Smooth muscle cell (in vitro differentiated cells): ENCODE measurements around the gene NCK1. TPM values are rescaled to one million over a fixed set of nuclear protein-coding genes. Genes with fewer than 3 reads are reported as not detected.

Source experiments
- DNase-seq: peaks from one replicate; lab custom pipeline; 2025; ENCODE audit not compliant: unreplicated experiment; lab: John Stamatoyannopoulos, UW
- H2AFZ ChIP-seq: fragments of 200-600 bp; sonication (generic); 2 replicates; pipeline ENCODE4 v1.6.0; 2016; ENCODE audit warnings: antibody characterized with exemption, low read depth, mild to moderate bottlenecking
- H3F3A ChIP-seq: fragments of 200-600 bp; sonication (generic); 2 replicates; pipeline ENCODE4 v1.6.0; 2017; ENCODE audit warnings: antibody characterized with exemption, low read depth
- H3K27ac ChIP-seq: fragments of 200-600 bp; sonication (generic); 2 replicates; pipeline ENCODE4 v1.5.1; 2016; ENCODE audit warnings: low read depth, mild to moderate bottlenecking
- H3K27me3 ChIP-seq: fragments of 200-600 bp; sonication (generic); 2 replicates; pipeline ENCODE4 v1.6.1; 2016; ENCODE audit warnings: low read depth, mild to moderate bottlenecking
- H3K36me3 ChIP-seq: fragments of 200-600 bp; sonication (generic); 2 replicates; pipeline ENCODE4 v1.5.1; 2016; ENCODE audit warnings: low read depth
- H3K4me1 ChIP-seq: fragments of 200-600 bp; sonication (generic); 2 replicates; pipeline ENCODE4 v1.5.1; 2016; ENCODE audit warnings: low read depth
- H3K4me2 ChIP-seq: fragments of 200-600 bp; sonication (generic); 2 replicates; pipeline ENCODE4 v1.6.0; 2016; ENCODE audit warnings: mild to moderate bottlenecking
- H3K4me3 ChIP-seq: fragments of 200-600 bp; sonication (generic); 2 replicates; pipeline ENCODE4 v1.5.1; 2016; ENCODE audit warnings: mild to moderate bottlenecking
- H3K79me2 ChIP-seq: fragments of 200-600 bp; sonication (generic); 2 replicates; pipeline ENCODE4 v1.6.0; 2016; ENCODE audit warnings: low read depth, mild to moderate bottlenecking
- H3K9ac ChIP-seq: fragments of 200-600 bp; sonication (generic); 2 replicates; pipeline ENCODE4 v1.6.0; 2016; ENCODE audit warnings: low read depth
- H3K9me3 ChIP-seq: fragments of 200-600 bp; sonication (generic); replicated peaks from 2 replicates; pipeline ENCODE4 v1.5.1; 2016; ENCODE audit warnings: low read depth
- H4K20me1 ChIP-seq: fragments of 200-600 bp; sonication (generic); 2 replicates; pipeline ENCODE4 v1.6.0; 2016; ENCODE audit warnings: low read depth
- WGBS: methylation state at CpG from one replicate; pipeline ENCODE4 v1.1.7; 2016; ENCODE audit warnings: low lambda C conversion rate; 5-methylcytosine and 5-hydroxymethylcytosine counted together
- polyA plus RNA-seq: library from polyadenylated mRNA; unstranded; fragments of >200 nt; fragmentation: Nextera tagmentation; extraction: Ambion mirVana; gene quantifications from 2 replicates; pipeline ENCODE4 v1.2.1, GENCODE V29; 2016
- total RNA-seq: library from RNA; depleted of rRNA; stranded (reverse); fragments of >200 nt; gene quantifications from 2 replicates; pipeline ENCODE4 v1.2.3, GENCODE V29; 2014
- TF ChIP-seq, protein P1 (sequence below): fragments of 200-600 bp; sonication (generic); IDR thresholded peaks from 2 replicates; pipeline ENCODE4 v1.5.1; 2017; ENCODE audit warnings: borderline replicate concordance, mild to moderate bottlenecking, antibody characterized with exemption; ENCODE audit not compliant: insufficient read depth, poor library complexity, severe bottlenecking

Gene NCK1
- total and polyA plus RNA-seq, 2 experiments from 2014 or later = 21.1 to 41.8 TPM

GRCh38 chr3:136818769-136819391 is 43.1 kb upstream of the NCK1 start, which contains the start of gene SLC35G2:
TSS of gene SLC35G2 (plus strand) at chr3:136819126. CDS start at chr3:136854461, 35,335 bp downstream.
- H3K27ac ChIP-seq = no peak within 1 kb of the TSS
- peaks cover 13% of the 10 kb centered on the region for H3K79me2 ChIP-seq
- peak within 1 kb of the TSS; percentile 69 for H3K4me3 ChIP-seq
- TF ChIP-seq, protein P1, sequence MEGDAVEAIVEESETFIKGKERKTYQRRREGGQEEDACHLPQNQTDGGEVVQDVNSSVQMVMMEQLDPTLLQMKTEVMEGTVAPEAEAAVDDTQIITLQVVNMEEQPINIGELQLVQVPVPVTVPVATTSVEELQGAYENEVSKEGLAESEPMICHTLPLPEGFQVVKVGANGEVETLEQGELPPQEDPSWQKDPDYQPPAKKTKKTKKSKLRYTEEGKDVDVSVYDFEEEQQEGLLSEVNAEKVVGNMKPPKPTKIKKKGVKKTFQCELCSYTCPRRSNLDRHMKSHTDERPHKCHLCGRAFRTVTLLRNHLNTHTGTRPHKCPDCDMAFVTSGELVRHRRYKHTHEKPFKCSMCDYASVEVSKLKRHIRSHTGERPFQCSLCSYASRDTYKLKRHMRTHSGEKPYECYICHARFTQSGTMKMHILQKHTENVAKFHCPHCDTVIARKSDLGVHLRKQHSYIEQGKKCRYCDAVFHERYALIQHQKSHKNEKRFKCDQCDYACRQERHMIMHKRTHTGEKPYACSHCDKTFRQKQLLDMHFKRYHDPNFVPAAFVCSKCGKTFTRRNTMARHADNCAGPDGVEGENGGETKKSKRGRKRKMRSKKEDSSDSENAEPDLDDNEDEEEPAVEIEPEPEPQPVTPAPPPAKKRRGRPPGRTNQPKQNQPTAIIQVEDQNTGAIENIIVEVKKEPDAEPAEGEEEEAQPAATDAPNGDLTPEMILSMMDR = no peak
- H3K9ac ChIP-seq = peak within 1 kb of the TSS; percentile 20
- H4K20me1 ChIP-seq = peaks cover 5% of the 10 kb centered on the region
- H3K9me3 ChIP-seq = no peaks in the 10 kb centered on the region
- DNase-seq = no peak
- peak within 1 kb of the TSS; percentile 98 for H3K4me2 ChIP-seq
- H3K27me3 ChIP-seq = no peaks in the 10 kb centered on the region
- no peaks in the 10 kb centered on the region for H3K36me3 ChIP-seq
- no peaks in the 10 kb centered on the region for H3K4me1 ChIP-seq
- H3F3A ChIP-seq = no peaks in the 10 kb centered on the region
- 2% methylated on average over 56 of the region's 60 CpGs for WGBS
- peak within 1 kb of the TSS; percentile 91 for H2AFZ ChIP-seq

- WGBS = under 1% methylated on average over 21 of the region's 21 CpGs
- no peak for DNase-seq
Measured at GRCh38 chr3:136819392-136819730, 42.6 kb upstream of the NCK1 start.

GRCh38 chr3:136819731-136820679 is 42.0 kb upstream of the NCK1 start:
- TF ChIP-seq, protein P1 = no peak
- Histone ChIP-seq H3K9ac (no peak overlapping the region), H3K4me1 (no peaks in the 10 kb centered on the region), H3F3A (no peaks in the 10 kb centered on the region), H3K9me3 (no peaks in the 10 kb centered on the region), H3K4me2 (peak overlapping the region; percentile 98), H3K27me3 (no peaks in the 10 kb centered on the region), H3K4me3 (peak overlapping the region; percentile 69), H3K36me3 (no peaks in the 10 kb centered on the region), H2AFZ (peak overlapping the region; percentile 91), H3K79me2 (peaks cover 16% of the 10 kb centered on the region), H4K20me1 (peaks cover 5% of the 10 kb centered on the region), H3K27ac (no peak overlapping the region)
- WGBS = 8% methylated on average over 48 of the region's 51 CpGs
- DNase-seq = peak; percentile 11

More at GRCh38 chr3:136819392-136819730, 42.6 kb upstream of the NCK1 start:
- Histone ChIP-seq H3K4me2 (peak overlapping the region; percentile 98), H3K9ac (peak overlapping the region; percentile 20), H3K36me3 (no peaks in the 10 kb centered on the region), H2AFZ (peak overlapping the region; percentile 91), H3K79me2 (peaks cover 16% of the 10 kb centered on the region), H3K4me1 (no peaks in the 10 kb centered on the region), H3K9me3 (no peaks in the 10 kb centered on the region), H4K20me1 (peaks cover 5% of the 10 kb centered on the region), H3K27me3 (no peaks in the 10 kb centered on the region), H3K4me3 (peak overlapping the region; percentile 69), H3K27ac (no peak overlapping the region), H3F3A (no peaks in the 10 kb centered on the region)
- TF ChIP-seq, protein P1 = no peak
